ENCODE results near the gene RBM4B. TPM values are rescaled to one million over a fixed set of nuclear protein-coding genes. Genes with fewer than 3 reads are reported as not detected.

The RBM4B gene
- total RNA-seq, 1 donor from 2014 or later: 17.4 TPM

- TF ChIP-seq POLR2A (IDR thresholded peaks at IDR 0.05): no peak
- TF ChIP-seq, protein P1, sequence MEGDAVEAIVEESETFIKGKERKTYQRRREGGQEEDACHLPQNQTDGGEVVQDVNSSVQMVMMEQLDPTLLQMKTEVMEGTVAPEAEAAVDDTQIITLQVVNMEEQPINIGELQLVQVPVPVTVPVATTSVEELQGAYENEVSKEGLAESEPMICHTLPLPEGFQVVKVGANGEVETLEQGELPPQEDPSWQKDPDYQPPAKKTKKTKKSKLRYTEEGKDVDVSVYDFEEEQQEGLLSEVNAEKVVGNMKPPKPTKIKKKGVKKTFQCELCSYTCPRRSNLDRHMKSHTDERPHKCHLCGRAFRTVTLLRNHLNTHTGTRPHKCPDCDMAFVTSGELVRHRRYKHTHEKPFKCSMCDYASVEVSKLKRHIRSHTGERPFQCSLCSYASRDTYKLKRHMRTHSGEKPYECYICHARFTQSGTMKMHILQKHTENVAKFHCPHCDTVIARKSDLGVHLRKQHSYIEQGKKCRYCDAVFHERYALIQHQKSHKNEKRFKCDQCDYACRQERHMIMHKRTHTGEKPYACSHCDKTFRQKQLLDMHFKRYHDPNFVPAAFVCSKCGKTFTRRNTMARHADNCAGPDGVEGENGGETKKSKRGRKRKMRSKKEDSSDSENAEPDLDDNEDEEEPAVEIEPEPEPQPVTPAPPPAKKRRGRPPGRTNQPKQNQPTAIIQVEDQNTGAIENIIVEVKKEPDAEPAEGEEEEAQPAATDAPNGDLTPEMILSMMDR (IDR thresholded peaks at IDR 0.05): no peak
- no peak for TF ChIP-seq POLR2AphosphoS5 (IDR thresholded peaks at IDR 0.05; ENCODE audit: insufficient read depth in 1 of 2, low read depth in 1 of 2)
Observed at GRCh38 chr11:66691311-66691980, 13.8 kb upstream of the RBM4B start.

GRCh38 chr11:66689661-66690590 is 12.2 kb upstream of the RBM4B start:
- no peak for DNase-seq (ENCODE audit: extremely low spot score in 2 of 2)
- no peak overlapping the region for H3K4me3 ChIP-seq
- no peak for TF ChIP-seq POLR2A (IDR thresholded peaks at IDR 0.05)
- TF ChIP-seq POLR2AphosphoS5 (IDR thresholded peaks at IDR 0.05; ENCODE audit: insufficient read depth in 1 of 2, low read depth in 1 of 2): no peak
- TF ChIP-seq, protein P1 (IDR thresholded peaks at IDR 0.05): no peak
- intact Hi-C loops (cut with DNase I): loop anchor here (5.0 to 10.0 kb wide), 2 partner anchors 147 to 285 kb away; no protein-coding TSS in a partner anchor
- peaks cover 22% of the 10 kb centered on the region for H3K4me1 ChIP-seq
- H3K9me3 ChIP-seq: no peaks in the 10 kb centered on the region
- no peak overlapping the region for H3K27ac ChIP-seq
- no peaks in the 10 kb centered on the region for H3K36me3 ChIP-seq
- no peaks in the 10 kb centered on the region for H3K27me3 ChIP-seq

More at GRCh38 chr11:66691311-66691980, 13.8 kb upstream of the RBM4B start:
- Histone ChIP-seq H3K27ac (no peak overlapping the region), H3K36me3 (no peaks in the 10 kb centered on the region), H3K4me3 (no peak overlapping the region), H3K9me3 (no peaks in the 10 kb centered on the region), H3K27me3 (no peaks in the 10 kb centered on the region), H3K4me1 (peaks cover 14% of the 10 kb centered on the region)
- intact Hi-C loops (cut with DNase I): no loop called here
- DNase-seq (ENCODE audit: extremely low spot score in 2 of 2): no peak

DNA sequence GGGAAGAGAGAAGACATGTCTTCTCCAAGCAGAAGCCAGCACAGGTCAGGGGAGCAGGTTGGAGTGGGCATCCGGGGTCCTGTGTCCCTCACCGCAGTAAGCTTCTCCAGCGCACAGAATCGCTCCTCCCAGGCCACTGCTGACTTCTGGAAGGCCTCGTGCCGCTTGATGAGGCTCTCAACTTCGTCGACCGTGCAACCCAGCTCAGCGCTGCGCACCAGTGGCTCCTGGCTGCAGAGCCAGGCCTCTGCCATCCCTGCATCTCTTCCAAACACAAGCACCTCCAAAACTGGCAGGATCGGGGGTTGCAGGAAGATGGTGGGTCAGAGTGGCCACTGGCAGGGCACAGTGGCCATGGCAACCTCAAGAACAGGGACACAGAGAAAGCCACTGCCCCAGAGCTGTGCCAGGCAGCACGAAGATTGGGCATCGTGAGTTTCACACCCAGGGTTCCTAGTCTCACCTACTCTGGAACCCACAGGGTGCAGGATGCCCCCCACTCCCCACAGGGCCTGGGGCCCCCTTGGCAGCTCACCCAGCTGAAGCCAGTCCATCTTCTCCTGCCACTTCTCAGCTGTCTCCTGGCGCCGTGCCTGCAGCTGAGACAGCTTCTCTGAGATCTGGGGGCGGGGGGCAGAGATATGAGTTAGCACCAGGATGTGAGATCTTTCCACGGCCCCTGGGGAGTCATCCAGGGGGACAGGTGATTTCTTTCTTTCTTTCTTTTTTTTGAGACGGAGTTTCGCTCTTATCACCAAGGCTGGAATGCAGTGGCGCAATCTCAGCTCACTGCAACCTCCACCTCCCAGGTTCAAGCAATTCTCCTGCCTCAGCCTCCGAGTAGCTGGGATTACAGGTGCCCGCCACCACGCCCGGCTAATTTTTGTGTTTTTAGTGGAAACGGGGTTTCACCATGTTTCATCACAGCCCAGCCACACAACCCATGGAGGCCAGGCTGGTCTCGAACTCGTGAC is 11.2 kb upstream of the RBM4B start:
- Histone ChIP-seq H3K4me3 (no peak overlapping the region), H3K4me1 (peaks cover 15% of the 10 kb centered on the region), H3K27ac (no peak overlapping the region), H3K27me3 (no peaks in the 10 kb centered on the region), H3K36me3 (no peaks in the 10 kb centered on the region), H3K9me3 (no peaks in the 10 kb centered on the region)
- TF ChIP-seq, protein P1 (IDR thresholded peaks at IDR 0.05): no peak
- TF ChIP-seq POLR2AphosphoS5 (IDR thresholded peaks at IDR 0.05; ENCODE audit: insufficient read depth in 1 of 2, low read depth in 1 of 2) (no peak), POLR2A (IDR thresholded peaks at IDR 0.05) (no peak)
- intact Hi-C loops (cut with DNase I): loop anchor here (5.0 to 10.0 kb wide), 2 partner anchors 148 to 284 kb away; no protein-coding TSS in a partner anchor
- DNase-seq (ENCODE audit: extremely low spot score in 2 of 2): no peak

- no peaks in the 10 kb centered on the region for H3K9me3 ChIP-seq
- intact Hi-C loops (cut with DNase I): loop anchor here (5.0 to 10.0 kb wide), 2 partner anchors 149 to 283 kb away; no protein-coding TSS in a partner anchor
- no peaks in the 10 kb centered on the region for H3K27me3 ChIP-seq
- no peak for DNase-seq (ENCODE audit: extremely low spot score in 2 of 2)
- peaks cover 15% of the 10 kb centered on the region for H3K4me1 ChIP-seq
- no peaks in the 10 kb centered on the region for H3K36me3 ChIP-seq
- no peak overlapping the region for H3K27ac ChIP-seq
- H3K4me3 ChIP-seq: no peak overlapping the region
- no peak for TF ChIP-seq POLR2AphosphoS5 (IDR thresholded peaks at IDR 0.05; ENCODE audit: insufficient read depth in 1 of 2, low read depth in 1 of 2)
- TF ChIP-seq POLR2A (IDR thresholded peaks at IDR 0.05): no peak
- TF ChIP-seq, protein P1 (IDR thresholded peaks at IDR 0.05): no peak
Observed at GRCh38 chr11:66687831-66688281, 10.2 kb upstream of the RBM4B start.
